DMS 273 (cell line): ENCODE measurements around the gene PPP1R27.

Experiments
- DNase-seq: peaks from one replicate; lab custom pipeline; 2025; ENCODE audit not compliant: unreplicated experiment; lab: John Stamatoyannopoulos, UW

PPP1R27 gene

GRCh38 chr17:81863123-81863675 is 28.3 kb upstream of the PPP1R27 start:
- DNase-seq, result no peak

DNA sequence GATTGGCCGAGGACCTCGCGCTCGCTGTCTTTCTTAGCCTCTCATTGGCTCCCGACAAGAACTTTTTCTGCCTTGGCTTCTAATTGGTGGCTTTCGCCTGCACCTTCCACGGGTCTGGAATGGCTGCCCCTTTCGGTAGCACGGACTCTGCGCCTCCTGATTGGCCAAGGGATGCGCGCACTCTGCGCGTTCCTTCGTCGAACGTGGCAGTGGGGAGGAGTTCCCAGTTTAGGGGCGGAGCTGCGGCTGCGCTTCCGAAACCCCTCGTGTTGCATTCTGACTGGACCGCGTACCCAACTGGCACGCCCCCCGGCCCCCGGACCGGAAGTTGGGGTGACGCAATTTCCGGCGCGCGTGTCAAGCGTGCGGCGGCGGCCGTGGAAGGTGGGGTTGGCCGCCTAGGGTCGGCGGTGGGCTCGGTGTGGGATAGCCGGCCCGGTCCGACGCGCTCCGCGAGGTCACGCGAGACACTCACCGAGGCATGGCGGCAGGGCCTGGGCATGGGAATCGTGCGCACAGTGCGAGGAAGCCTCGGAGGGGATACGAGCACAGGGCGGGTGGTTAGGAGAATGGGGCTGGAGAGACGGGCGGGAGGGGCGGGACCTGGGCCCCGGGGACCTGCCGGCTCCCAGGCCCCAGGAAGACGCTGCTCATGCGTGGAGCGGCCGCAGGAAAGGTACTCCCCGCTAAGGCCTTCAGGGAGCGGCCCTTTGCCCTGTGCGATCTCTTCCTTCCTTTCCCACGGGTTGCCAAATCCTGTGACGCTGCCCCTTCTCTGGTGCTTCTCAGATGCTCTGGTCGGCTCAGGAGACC is 26.1 kb upstream of the PPP1R27 start:
- DNase-seq, result peak; percentile 100

- no peak for DNase-seq
These were observed 25.3 kb upstream of the PPP1R27 start, which contains the start of gene P4HB for GRCh38 chr17:81859906-81860755. Gene P4HB (minus strand): TSS chr17:81860535. CDS start chr17:81860471, 64 bp downstream.

- DNase-seq, result peak; percentile 51
These were observed 24.4 kb upstream of the PPP1R27 start for GRCh38 chr17:81858967-81859905.

DNA sequence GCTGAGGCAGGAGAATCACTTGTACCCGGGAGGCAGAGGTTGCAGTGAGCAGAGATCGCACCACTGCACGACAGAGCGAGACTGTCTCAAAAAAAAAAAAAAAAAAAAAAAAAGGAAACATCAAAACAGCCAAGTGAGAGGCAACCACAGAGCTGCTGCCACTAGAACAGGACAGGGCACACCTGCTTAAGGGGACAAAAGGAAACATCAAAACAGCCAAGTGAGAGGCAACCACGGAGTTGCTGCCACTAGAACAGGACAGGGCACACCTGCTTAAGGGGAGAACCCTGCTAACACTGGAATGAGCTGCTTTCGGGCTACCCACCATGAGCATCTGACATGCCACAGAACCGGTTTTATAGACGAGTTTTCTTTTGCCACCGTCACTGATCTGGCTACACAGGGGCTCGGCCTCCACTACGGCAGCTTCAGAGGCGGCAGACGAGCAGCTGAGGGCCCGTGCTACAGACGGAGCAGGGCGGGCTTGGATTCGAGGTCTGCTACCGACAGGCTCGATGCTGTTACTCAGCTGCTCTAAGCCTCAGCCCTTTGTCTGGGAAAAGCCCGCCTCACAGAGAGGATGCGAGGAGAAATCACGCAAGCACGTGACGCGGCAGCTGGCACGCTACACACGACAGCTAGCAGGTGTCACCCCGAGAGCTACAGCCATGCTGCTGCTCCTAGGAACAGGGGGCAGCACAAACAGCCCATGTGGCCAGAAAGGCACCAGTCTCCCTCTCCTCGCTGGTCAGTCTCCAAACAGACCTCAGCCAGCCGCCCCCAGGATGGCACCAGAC is 23.5 kb upstream of the PPP1R27 start:
- DNase-seq, result no peak

DNA sequence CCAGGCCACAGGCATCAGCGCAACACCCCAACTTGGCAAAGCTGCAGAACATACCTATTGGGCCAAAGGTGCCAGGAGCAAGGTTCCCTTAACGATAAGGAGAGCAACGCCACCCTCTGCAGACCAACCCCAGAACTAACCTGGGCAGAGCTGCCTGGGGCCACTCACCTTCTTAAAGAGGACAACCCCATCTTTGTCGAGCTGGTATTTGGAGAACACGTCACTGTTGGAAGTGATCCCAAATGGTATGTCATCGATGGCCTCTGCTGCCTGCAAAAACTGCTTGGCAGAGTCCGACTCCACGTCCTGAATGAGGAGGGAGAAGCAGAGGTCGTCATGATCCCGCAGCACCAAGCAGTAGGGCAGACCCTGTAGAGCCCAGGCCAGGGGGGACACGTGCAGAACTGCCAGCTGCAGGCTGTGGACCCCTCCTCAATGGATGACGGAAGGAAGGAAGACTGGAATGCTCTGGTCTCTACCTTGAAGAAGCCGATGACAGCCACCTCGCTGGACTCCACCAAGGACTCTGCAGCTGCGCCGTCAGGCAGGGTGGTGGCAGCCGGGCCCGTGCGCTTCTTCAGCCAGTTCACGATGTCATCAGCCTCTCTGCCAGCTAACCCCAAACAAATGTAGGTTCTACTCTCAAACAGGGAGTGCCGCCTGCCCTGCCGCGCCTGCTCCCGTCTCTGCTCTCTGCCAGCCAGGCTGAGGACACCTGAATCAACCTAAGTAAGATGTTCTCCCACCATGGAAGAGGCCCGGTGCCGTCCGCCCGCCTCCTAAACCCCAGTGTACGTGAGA is 20.3 kb upstream of the PPP1R27 start:
- no peak for DNase-seq

- no peak for DNase-seq
These were observed 17.4 kb upstream of the PPP1R27 start for GRCh38 chr17:81852237-81852636.

GRCh38 chr17:81851423-81851822 is 16.6 kb upstream of the PPP1R27 start:
- no peak for DNase-seq

DNA sequence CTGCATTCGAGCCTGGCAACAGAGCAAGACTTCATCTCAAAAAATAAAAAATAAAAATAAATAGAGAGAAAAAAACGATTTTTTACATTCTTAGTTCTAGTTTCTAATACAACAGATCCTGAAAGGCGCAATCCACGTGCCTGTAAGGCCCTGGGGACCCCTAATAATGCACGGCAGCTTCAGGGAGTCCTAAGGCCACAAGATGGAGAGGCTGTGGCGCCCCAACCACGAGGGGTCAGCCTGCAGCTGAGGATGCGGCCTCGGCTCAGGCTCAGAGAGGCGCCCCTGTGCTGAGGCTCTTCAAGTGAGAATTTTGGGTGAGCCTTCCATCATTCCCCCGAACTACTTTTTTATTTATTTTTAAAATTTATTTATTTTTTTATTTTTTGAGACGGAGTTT is 14.6 kb upstream of the PPP1R27 start:
- DNase-seq, result no peak

DNA sequence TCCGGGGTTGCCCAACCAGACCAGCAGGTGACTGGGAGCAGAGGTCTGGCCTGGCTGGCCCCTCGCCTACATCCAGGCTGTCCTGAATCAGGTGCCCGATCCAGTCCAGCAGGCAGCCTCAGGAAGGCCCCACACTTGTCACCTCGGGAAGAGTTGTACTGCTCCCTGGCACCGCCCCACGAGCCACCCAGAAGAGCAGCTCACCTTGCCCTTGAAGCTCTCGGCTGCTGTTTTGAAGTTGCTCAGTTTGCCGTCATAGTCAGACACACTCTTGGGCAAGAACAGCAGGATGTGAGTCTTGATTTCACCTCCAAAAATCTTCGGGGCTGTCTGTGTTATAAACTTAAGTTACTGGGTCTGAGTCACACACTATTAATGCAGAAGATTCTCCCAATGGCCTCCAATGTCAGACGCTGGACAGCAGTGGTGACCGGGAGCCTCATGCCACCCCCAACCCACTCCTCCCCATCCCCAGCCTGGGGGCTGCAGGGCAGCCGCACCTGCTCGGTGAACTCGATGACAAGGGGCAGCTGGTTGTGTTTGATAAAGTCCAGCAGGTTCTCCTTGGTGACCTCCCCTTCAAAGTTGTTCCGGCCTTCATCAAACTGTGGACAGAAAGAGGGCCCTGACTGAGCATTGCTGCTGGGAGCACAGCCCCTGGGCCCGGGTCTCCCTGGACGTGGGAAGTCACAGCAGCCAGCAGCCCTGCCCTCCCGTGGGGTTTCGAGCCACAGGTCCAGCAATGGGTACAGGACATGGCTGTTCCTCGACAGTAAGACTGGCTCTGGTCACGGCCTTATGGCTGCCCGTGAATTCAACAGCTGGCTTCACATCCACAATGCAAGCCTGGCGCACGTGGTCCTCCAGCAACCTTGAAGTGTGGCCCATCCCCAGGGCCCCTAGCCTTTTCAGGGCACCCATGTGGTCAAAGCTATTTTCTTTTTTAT is 12.2 kb upstream of the PPP1R27 start:
- DNase-seq, result no peak

- no peak for DNase-seq
These were observed 11.3 kb upstream of the PPP1R27 start for GRCh38 chr17:81845881-81846742.

GRCh38 chr17:81845361-81845760 is 10.5 kb upstream of the PPP1R27 start:
- DNase-seq, result no peak

- DNase-seq, result no peak
These were observed 10.0 kb upstream of the PPP1R27 start for GRCh38 chr17:81844887-81845286.

DNA sequence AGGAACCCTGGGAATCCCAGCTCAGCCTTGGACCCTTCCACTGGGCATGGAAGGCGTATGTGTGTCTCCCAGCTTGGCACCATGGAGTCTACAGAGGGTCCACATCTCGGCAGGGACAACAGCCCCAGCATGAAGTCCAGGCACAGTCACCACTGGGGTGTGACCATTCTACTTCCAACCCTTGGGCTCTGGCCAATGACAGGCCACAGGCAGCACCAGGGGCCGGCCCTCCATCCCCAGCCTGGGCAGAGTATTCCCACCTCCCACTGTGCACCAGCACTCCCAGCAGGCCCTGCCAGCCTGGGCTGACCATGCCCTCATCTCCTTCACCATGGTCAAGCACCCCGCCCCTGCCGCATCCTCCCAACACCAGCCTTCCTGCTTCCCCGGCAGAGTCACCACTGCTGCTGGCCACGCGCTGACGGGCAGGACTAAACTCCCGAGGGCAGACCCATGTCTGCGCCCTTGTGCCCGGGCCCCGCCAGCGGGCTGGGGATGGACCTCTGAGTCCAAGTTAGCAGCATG is 9.5 kb upstream of the PPP1R27 start:
- DNase-seq, result no peak

- DNase-seq, result no peak
These were observed 9.0 kb upstream of the PPP1R27 start for GRCh38 chr17:81843713-81844326.
